Measurements from ENCODE around the gene DLAT.

DLAT gene

GRCh38 chr11:112012874-112013273, 12.3 kb upstream of the DLAT start:
- Histone ChIP-seq H3K79me2 (no peaks in the 10 kb centered on the region), H3K9me3 (ENCODE audit: control insufficient read depth, low read length) (no peaks in the 10 kb centered on the region), H3K36me3 (ENCODE audit: control insufficient read depth, insufficient read depth, low read length) (no peaks in the 10 kb centered on the region), H3K4me3 (ENCODE audit: low read depth, low read length) (no peak overlapping the region), H2AFZ (no peak overlapping the region), H3K27me3 (ENCODE audit: control insufficient read depth, insufficient read depth, low read length) (no peaks in the 10 kb centered on the region), H3K9ac (no peak overlapping the region), H3K4me2 (ENCODE audit: low read length) (no peak overlapping the region), H3K4me1 (peaks cover 3% of the 10 kb centered on the region), H3K27ac (no peak overlapping the region)
- TF ChIP-seq, protein P1, sequence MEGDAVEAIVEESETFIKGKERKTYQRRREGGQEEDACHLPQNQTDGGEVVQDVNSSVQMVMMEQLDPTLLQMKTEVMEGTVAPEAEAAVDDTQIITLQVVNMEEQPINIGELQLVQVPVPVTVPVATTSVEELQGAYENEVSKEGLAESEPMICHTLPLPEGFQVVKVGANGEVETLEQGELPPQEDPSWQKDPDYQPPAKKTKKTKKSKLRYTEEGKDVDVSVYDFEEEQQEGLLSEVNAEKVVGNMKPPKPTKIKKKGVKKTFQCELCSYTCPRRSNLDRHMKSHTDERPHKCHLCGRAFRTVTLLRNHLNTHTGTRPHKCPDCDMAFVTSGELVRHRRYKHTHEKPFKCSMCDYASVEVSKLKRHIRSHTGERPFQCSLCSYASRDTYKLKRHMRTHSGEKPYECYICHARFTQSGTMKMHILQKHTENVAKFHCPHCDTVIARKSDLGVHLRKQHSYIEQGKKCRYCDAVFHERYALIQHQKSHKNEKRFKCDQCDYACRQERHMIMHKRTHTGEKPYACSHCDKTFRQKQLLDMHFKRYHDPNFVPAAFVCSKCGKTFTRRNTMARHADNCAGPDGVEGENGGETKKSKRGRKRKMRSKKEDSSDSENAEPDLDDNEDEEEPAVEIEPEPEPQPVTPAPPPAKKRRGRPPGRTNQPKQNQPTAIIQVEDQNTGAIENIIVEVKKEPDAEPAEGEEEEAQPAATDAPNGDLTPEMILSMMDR (IDR thresholded peaks at IDR 0.05): no peak

- no peak overlapping the region for H3K27ac ChIP-seq
- no peak overlapping the region for H2AFZ ChIP-seq
- H3K36me3 ChIP-seq (ENCODE audit: control insufficient read depth, insufficient read depth, low read length): no peaks in the 10 kb centered on the region
- H3K27me3 ChIP-seq (ENCODE audit: control insufficient read depth, insufficient read depth, low read length): no peaks in the 10 kb centered on the region
- TF ChIP-seq, protein P1 (IDR thresholded peaks at IDR 0.05): no peak
- no peaks in the 10 kb centered on the region for H3K79me2 ChIP-seq
- H3K9ac ChIP-seq: no peak overlapping the region
- H3K4me2 ChIP-seq (ENCODE audit: low read length): no peak overlapping the region
- H3K4me1 ChIP-seq: peaks cover 3% of the 10 kb centered on the region
- H3K4me3 ChIP-seq (ENCODE audit: low read depth, low read length): no peak overlapping the region
- no peaks in the 10 kb centered on the region for H3K9me3 ChIP-seq (ENCODE audit: control insufficient read depth, low read length)
Observed at GRCh38 chr11:112013497-112014164, 11.6 kb upstream of the DLAT start.

GRCh38 chr11:112016088-112016764, 9.0 kb upstream of the DLAT start:
- Histone ChIP-seq H3K4me2 (ENCODE audit: low read length) (no peak overlapping the region), H3K27ac (no peak overlapping the region), H3K27me3 (ENCODE audit: control insufficient read depth, insufficient read depth, low read length) (no peaks in the 10 kb centered on the region), H3K9ac (no peak overlapping the region), H2AFZ (no peak overlapping the region), H3K9me3 (ENCODE audit: control insufficient read depth, low read length) (no peaks in the 10 kb centered on the region), H3K36me3 (ENCODE audit: control insufficient read depth, insufficient read depth, low read length) (no peaks in the 10 kb centered on the region), H3K4me3 (ENCODE audit: low read depth, low read length) (no peak overlapping the region), H3K79me2 (no peaks in the 10 kb centered on the region), H3K4me1 (peaks cover 3% of the 10 kb centered on the region)
- TF ChIP-seq, protein P1 (IDR thresholded peaks at IDR 0.05): no peak

DNA sequence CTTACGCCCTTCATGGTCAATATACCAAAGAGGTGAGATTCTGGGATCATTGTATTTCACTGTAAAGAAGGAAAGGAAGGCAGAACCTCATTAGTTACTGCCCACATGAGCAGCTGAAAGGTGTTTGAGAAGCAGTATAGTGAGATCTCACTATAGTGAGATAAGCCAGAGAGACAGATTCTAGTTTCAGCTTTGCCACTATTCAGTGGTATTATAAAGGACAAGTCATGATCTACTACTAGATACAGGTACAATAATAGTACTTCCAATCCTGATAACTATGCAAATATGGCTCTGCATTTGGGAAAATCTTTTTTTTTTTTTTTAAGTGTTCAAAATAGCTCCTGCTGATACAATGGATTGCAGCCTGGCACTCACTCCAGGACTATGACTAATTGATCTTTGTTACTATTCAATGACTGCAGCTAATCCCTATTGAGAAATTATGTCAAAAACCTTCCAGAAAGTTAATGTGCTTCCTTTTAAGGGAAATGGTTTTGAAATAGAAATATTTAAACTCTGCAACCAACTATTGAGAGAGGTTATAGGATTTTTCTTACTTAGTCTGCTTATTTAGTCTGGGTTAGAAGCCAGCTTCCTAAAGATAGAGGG, 8.3 kb upstream of the DLAT start:
- Histone ChIP-seq H3K4me1 (peaks cover 3% of the 10 kb centered on the region), H3K4me3 (ENCODE audit: low read depth, low read length) (no peak overlapping the region), H3K79me2 (no peaks in the 10 kb centered on the region), H3K27ac (no peak overlapping the region), H3K27me3 (ENCODE audit: control insufficient read depth, insufficient read depth, low read length) (no peaks in the 10 kb centered on the region), H3K9me3 (ENCODE audit: control insufficient read depth, low read length) (no peaks in the 10 kb centered on the region), H3K9ac (no peak overlapping the region), H3K36me3 (ENCODE audit: control insufficient read depth, insufficient read depth, low read length) (no peaks in the 10 kb centered on the region), H3K4me2 (ENCODE audit: low read length) (no peak overlapping the region), H2AFZ (no peak overlapping the region)
- TF ChIP-seq, protein P1 (IDR thresholded peaks at IDR 0.05): no peak
